ENCODE results near the gene TAF7L.
"Not testable (repeated sequence)": the region's sequence is repeated elsewhere in the genome, so short reads cannot be mapped to it uniquely, and the experiment has no call there.

TAF7L gene

GRCh38 chrX:101290957-101291603 lies at the start of gene TAF7L:
Gene TAF7L (minus strand): TSS chrX:101291334. CDS start chrX:101287543, 3,791 bp downstream.
- DNase-seq (ENCODE audit: low spot score), result no peak

GRCh38 chrX:101337776-101338271 lies 46.7 kb upstream of the TAF7L start:
- DNase-seq (ENCODE audit: low spot score), result no peak

GRCh38 chrX:101334310-101334709 lies 43.2 kb upstream of the TAF7L start:
- DNase-seq (ENCODE audit: low spot score), result not testable (repeated sequence)

- DNase-seq (ENCODE audit: low spot score), result not testable (repeated sequence)
Observed at GRCh38 chrX:101326600-101326999, 35.5 kb upstream of the TAF7L start.

- DNase-seq (ENCODE audit: low spot score), result no peak
Observed at GRCh38 chrX:101303790-101304189, 12.7 kb upstream of the TAF7L start.

GRCh38 chrX:101295603-101296002 lies 4.5 kb upstream of the TAF7L start:
- not testable (repeated sequence) for DNase-seq (ENCODE audit: low spot score)

- DNase-seq (ENCODE audit: low spot score), result peak; percentile 14
Observed at GRCh38 chrX:101287402-101287801, 3.7 kb downstream of the TAF7L start.

- no peak for DNase-seq (ENCODE audit: low spot score)
Observed at GRCh38 chrX:101276238-101276637, 14.9 kb downstream of the TAF7L start.

GRCh38 chrX:101274198-101274597 lies 16.9 kb downstream of the TAF7L start:
- no peak for DNase-seq (ENCODE audit: low spot score)

- DNase-seq (ENCODE audit: low spot score), result no peak
Observed at GRCh38 chrX:101265869-101266428, 25.2 kb downstream of the TAF7L start.

- DNase-seq (ENCODE audit: low spot score), result no peak
Observed at GRCh38 chrX:101263766-101264165, 27.4 kb downstream of the TAF7L start.

- DNase-seq (ENCODE audit: low spot score), result no peak
Observed at GRCh38 chrX:101262590-101262989, 28.5 kb downstream of the TAF7L start.

- DNase-seq (ENCODE audit: low spot score), result peak; percentile 13
Observed at GRCh38 chrX:101260435-101260834, 30.7 kb downstream of the TAF7L start.

- DNase-seq (ENCODE audit: low spot score), result no peak
Observed at GRCh38 chrX:101258259-101258581, 32.9 kb downstream of the TAF7L start.

GRCh38 chrX:101257448-101258258 lies 33.5 kb downstream of the TAF7L start:
- no peak for DNase-seq (ENCODE audit: low spot score)

- DNase-seq (ENCODE audit: low spot score), result no peak
Observed at GRCh38 chrX:101252634-101253033, 38.5 kb downstream of the TAF7L start.

GRCh38 chrX:101241531-101241930 lies 49.6 kb downstream of the TAF7L start:
- no peak for DNase-seq (ENCODE audit: low spot score)

- no peak for DNase-seq (ENCODE audit: low spot score)
Observed at GRCh38 chrX:101237041-101237440, 54.1 kb downstream of the TAF7L start.

- DNase-seq (ENCODE audit: low spot score), result no peak
Observed at GRCh38 chrX:101232316-101232715, 58.8 kb downstream of the TAF7L start.

- DNase-seq (ENCODE audit: low spot score), result no peak
Observed at GRCh38 chrX:101231080-101231479, 60.1 kb downstream of the TAF7L start.

- no peak for DNase-seq (ENCODE audit: low spot score)
Observed at GRCh38 chrX:101230636-101231035, 60.5 kb downstream of the TAF7L start.

GRCh38 chrX:101229170-101229569 lies 62.0 kb downstream of the TAF7L start:
- DNase-seq (ENCODE audit: low spot score), result no peak

- DNase-seq (ENCODE audit: low spot score), result no peak
Observed at GRCh38 chrX:101223226-101223625, 67.9 kb downstream of the TAF7L start.

All from HuH-7.5 (cell line).